Putamen (tissue), 1 donor: ENCODE data around the gene TMEM218.

ENCODE experiments used
- DNase-seq: peaks from one replicate; pipeline ENCODE4 v3.0.0-alpha.2; 2016; ENCODE audit warnings: low spot score

Gene TMEM218

GRCh38 chr11:125129316-125129993 lies 18.0 kb upstream of the TMEM218 start:
- no peak for DNase-seq

GRCh38 chr11:125128450-125128849 lies 17.0 kb upstream of the TMEM218 start:
- DNase-seq: no peak

- DNase-seq: no peak
Observed at GRCh38 chr11:125124618-125124992, 13.2 kb upstream of the TMEM218 start.

GRCh38 chr11:125123947-125124617 lies 12.7 kb upstream of the TMEM218 start:
- peak; percentile 41 for DNase-seq

- DNase-seq: no peak
Observed at GRCh38 chr11:125123194-125123946, 11.9 kb upstream of the TMEM218 start.

GRCh38 chr11:125117429-125117828 lies 6.0 kb upstream of the TMEM218 start:
- DNase-seq: no peak

- DNase-seq: no peak
Observed at GRCh38 chr11:125114518-125114917, 3.1 kb upstream of the TMEM218 start.

- no peak for DNase-seq
Observed at GRCh38 chr11:125112208-125112604, 780 bp upstream of the TMEM218 start.

GRCh38 chr11:125111001-125111342 lies 454 bp downstream of the TMEM218 start:
- DNase-seq: peak; percentile 32

- no peak for DNase-seq
Observed at GRCh38 chr11:125110506-125110905, 920 bp downstream of the TMEM218 start.

- no peak for DNase-seq
Observed at GRCh38 chr11:125108469-125108868, 3.0 kb downstream of the TMEM218 start.

- no peak for DNase-seq
Observed at GRCh38 chr11:125105926-125106325, 5.5 kb downstream of the TMEM218 start.

- no peak for DNase-seq
Observed at GRCh38 chr11:125102510-125102909, 8.9 kb downstream of the TMEM218 start.

- DNase-seq: no peak
Observed at GRCh38 chr11:125102025-125102424, 9.4 kb downstream of the TMEM218 start.

- no peak for DNase-seq
Observed at GRCh38 chr11:125101596-125101995, 9.8 kb downstream of the TMEM218 start.

GRCh38 chr11:125100136-125100535 lies 11.3 kb downstream of the TMEM218 start:
- DNase-seq: no peak

GRCh38 chr11:125094731-125095130 lies 16.7 kb downstream of the TMEM218 start:
- DNase-seq: no peak

GRCh38 chr11:125093502-125093901 lies 17.9 kb downstream of the TMEM218 start:
- DNase-seq: no peak

GRCh38 chr11:125092669-125093068 lies 18.8 kb downstream of the TMEM218 start:
- DNase-seq: no peak

- DNase-seq: no peak
Observed at GRCh38 chr11:125091877-125092664, 19.4 kb downstream of the TMEM218 start.

- peak; percentile 37 for DNase-seq
Observed at GRCh38 chr11:125091247-125091876, 20.1 kb downstream of the TMEM218 start.

GRCh38 chr11:125090816-125091215 lies 20.6 kb downstream of the TMEM218 start:
- DNase-seq: no peak
